Loucy (cell line): ENCODE results near the gene A1CF.

ENCODE experiments used
- EZH2phosphoT487 ChIP-seq: fragments of 200-600 bp; IDR thresholded peaks from 2 replicates; pipeline ENCODE4 v1.6.1; 2018; ENCODE audit warnings: antibody characterized with exemption, mild to moderate bottlenecking, moderate library complexity, borderline replicate concordance
- TF ChIP-seq, protein P1 (sequence below): fragments of 200-600 bp; sonication (generic); conservative IDR thresholded peaks from 2 replicates; pipeline ENCODE4 v1.5.1; 2014; ENCODE audit warnings: mild to moderate bottlenecking, antibody characterized with exemption, low read length

DNA sequence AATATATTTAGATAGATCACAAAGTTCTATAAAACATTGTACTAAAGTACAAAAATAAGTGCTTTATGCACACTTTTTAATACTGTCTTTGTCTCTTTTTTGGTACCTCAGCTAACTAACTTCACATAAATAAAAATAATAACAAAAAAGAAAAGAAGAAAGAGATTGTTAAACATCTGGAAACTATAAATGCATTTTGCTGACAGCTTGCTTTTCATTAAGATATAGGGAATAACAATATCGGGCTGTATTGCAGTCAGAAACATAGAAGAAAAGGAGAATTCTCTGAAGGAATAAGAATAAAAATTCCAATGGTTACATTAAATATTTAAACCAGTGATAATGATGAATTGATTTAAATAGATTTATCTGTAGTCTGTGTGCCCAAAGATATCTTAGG is 85.8 kb downstream of the A1CF start:
- TF ChIP-seq, protein P1, sequence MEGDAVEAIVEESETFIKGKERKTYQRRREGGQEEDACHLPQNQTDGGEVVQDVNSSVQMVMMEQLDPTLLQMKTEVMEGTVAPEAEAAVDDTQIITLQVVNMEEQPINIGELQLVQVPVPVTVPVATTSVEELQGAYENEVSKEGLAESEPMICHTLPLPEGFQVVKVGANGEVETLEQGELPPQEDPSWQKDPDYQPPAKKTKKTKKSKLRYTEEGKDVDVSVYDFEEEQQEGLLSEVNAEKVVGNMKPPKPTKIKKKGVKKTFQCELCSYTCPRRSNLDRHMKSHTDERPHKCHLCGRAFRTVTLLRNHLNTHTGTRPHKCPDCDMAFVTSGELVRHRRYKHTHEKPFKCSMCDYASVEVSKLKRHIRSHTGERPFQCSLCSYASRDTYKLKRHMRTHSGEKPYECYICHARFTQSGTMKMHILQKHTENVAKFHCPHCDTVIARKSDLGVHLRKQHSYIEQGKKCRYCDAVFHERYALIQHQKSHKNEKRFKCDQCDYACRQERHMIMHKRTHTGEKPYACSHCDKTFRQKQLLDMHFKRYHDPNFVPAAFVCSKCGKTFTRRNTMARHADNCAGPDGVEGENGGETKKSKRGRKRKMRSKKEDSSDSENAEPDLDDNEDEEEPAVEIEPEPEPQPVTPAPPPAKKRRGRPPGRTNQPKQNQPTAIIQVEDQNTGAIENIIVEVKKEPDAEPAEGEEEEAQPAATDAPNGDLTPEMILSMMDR, result no peak
- TF ChIP-seq EZH2phosphoT487, result no peak
